ENCODE measurements around the gene CEBPG.

GRCh38 chr19:33376423-33376822 is 2.9 kb downstream of the CEBPG start:
- TF ChIP-seq CTCF (conservative IDR thresholded peaks at IDR 0.05): no peak
- no peak for TF ChIP-seq ZFX (IDR thresholded peaks at IDR 0.05)
